ENCODE measurements around the gene PHACTR3.

PHACTR3 gene

GRCh38 chr20:59680148-59680650, 75.9 kb downstream of the PHACTR3 start:
- DNase-seq: no peak
- H3K4me3 ChIP-seq (ENCODE audit: insufficient read depth in 1 of 2, low read depth in 1 of 2, low read length in 2 of 2): no peak overlapping the region
- 62% methylated on average over 6 of the region's 9 CpGs for WGBS

DNA sequence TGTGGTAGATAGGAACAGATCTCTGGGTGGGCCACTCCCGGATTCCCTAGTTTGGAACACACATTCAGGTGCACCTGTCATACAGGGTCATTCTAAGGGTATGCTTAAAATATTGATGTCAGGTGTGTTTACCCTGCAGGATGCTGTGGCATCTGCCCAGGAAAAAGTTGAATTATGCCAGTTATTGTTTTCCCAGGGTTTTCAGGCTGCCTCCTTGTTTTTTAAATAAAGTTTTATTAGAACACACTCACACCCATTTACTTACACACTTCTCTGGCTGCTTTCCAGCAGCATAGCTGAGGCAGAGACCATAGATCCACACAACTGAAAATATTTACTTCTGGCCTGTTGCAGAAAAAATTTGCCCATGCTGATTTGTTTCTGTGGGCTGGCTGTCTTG, 76.5 kb downstream of the PHACTR3 start:
- H3K4me3 ChIP-seq (ENCODE audit: insufficient read depth in 1 of 2, low read depth in 1 of 2, low read length in 2 of 2): no peak overlapping the region

More at GRCh38 chr20:59680148-59680650, 75.9 kb downstream of the PHACTR3 start:
- Histone ChIP-seq H3K27me3 (ENCODE audit: control insufficient read depth in 1 of 2, insufficient read depth in 1 of 2, low read length in 2 of 2) (peaks cover 0 to 42% of the 10 kb centered on the region in 2 experiments), H3K23ac (ENCODE audit: low read length in 2 of 2) (no peak overlapping the region), H2BK120ac (ENCODE audit: low read depth, low read length) (no peak overlapping the region), H3K79me1 (replicated peaks; ENCODE audit: low read length, poor library complexity, severe bottlenecking) (no peaks in the 10 kb centered on the region), H3K9ac (ENCODE audit: low read length) (no peak overlapping the region), H3K36me3 (ENCODE audit: control insufficient read depth in 1 of 2, insufficient read depth in 2 of 2, low read depth in 1 of 2, low read length in 2 of 2) (no peaks in the 10 kb centered on the region), H3K9me3 (ENCODE audit: control insufficient read depth, low read length) (no peaks in the 10 kb centered on the region), H3K4me1 (ENCODE audit: control insufficient read depth, insufficient read depth, low read depth, low read length) (no peaks in the 10 kb centered on the region), H3K27ac (ENCODE audit: low read length, poor library complexity, severe bottlenecking) (no peak overlapping the region), H3K14ac (ENCODE audit: low read length in 2 of 2) (no peak overlapping the region), H2BK5ac (ENCODE audit: low read depth, low read length, poor library complexity, severe bottlenecking) (no peak overlapping the region), H2AFZ (ENCODE audit: low read depth, low read length) (no peak overlapping the region), H4K91ac (ENCODE audit: low read length) (no peak overlapping the region), H3K4ac (ENCODE audit: low read depth in 1 of 2, low read length in 2 of 2) (no peak overlapping the region), H2BK12ac (ENCODE audit: low read length in 2 of 2) (no peak overlapping the region), H3K4me2 (ENCODE audit: low read length, poor library complexity, severe bottlenecking) (no peak overlapping the region), H3K18ac (ENCODE audit: low read depth in 1 of 2, low read length in 2 of 2) (no peak overlapping the region), H2AK5ac (ENCODE audit: low read length, severe bottlenecking) (no peak overlapping the region), H2BK15ac (ENCODE audit: low read depth, poor library complexity, severe bottlenecking) (no peak overlapping the region), H4K8ac (ENCODE audit: low read length) (no peak overlapping the region)

GRCh38 chr20:59682603-59683002, 78.3 kb downstream of the PHACTR3 start:
- Histone ChIP-seq H3K9ac (ENCODE audit: low read length) (no peak overlapping the region), H4K91ac (ENCODE audit: low read length) (no peak overlapping the region), H3K4ac (ENCODE audit: low read depth in 1 of 2, low read length in 2 of 2) (no peak overlapping the region), H4K8ac (ENCODE audit: low read length) (no peak overlapping the region), H2AFZ (ENCODE audit: low read depth, low read length) (no peak overlapping the region), H3K18ac (ENCODE audit: low read depth in 1 of 2, low read length in 2 of 2) (no peak overlapping the region), H3K4me1 (ENCODE audit: control insufficient read depth, insufficient read depth, low read depth, low read length) (no peaks in the 10 kb centered on the region), H3K4me3 (ENCODE audit: insufficient read depth in 1 of 2, low read depth in 1 of 2, low read length in 2 of 2) (no peak overlapping the region), H3K4me2 (ENCODE audit: low read length, poor library complexity, severe bottlenecking) (no peak overlapping the region), H3K27me3 (ENCODE audit: control insufficient read depth in 1 of 2, insufficient read depth in 1 of 2, low read length in 2 of 2) (peaks cover 0 to 21% of the 10 kb centered on the region in 2 experiments), H3K9me3 (ENCODE audit: control insufficient read depth, low read length) (no peaks in the 10 kb centered on the region), H2BK15ac (ENCODE audit: low read depth, poor library complexity, severe bottlenecking) (no peak overlapping the region), H3K27ac (ENCODE audit: low read length, poor library complexity, severe bottlenecking) (no peak overlapping the region), H3K79me1 (replicated peaks; ENCODE audit: low read length, poor library complexity, severe bottlenecking) (no peaks in the 10 kb centered on the region), H3K36me3 (ENCODE audit: control insufficient read depth in 1 of 2, insufficient read depth in 2 of 2, low read depth in 1 of 2, low read length in 2 of 2) (no peaks in the 10 kb centered on the region), H2BK12ac (ENCODE audit: low read length in 2 of 2) (no peak overlapping the region), H3K23ac (ENCODE audit: low read length in 2 of 2) (no peak overlapping the region), H2BK5ac (ENCODE audit: low read depth, low read length, poor library complexity, severe bottlenecking) (no peak overlapping the region), H3K14ac (ENCODE audit: low read length in 2 of 2) (no peak overlapping the region), H2BK120ac (ENCODE audit: low read depth, low read length) (no peak overlapping the region), H2AK5ac (ENCODE audit: low read length, severe bottlenecking) (no peak overlapping the region)
- 73% methylated on average over 10 of the region's 10 CpGs for whole genome bisulfite sequencing
- no peak for DNase-seq

More for the DNA sequence above, 76.5 kb downstream of the PHACTR3 start:
- Histone ChIP-seq H2AFZ (ENCODE audit: low read depth, low read length) (no peak overlapping the region), H3K36me3 (ENCODE audit: control insufficient read depth in 1 of 2, insufficient read depth in 2 of 2, low read depth in 1 of 2, low read length in 2 of 2) (no peaks in the 10 kb centered on the region), H2BK5ac (ENCODE audit: low read depth, low read length, poor library complexity, severe bottlenecking) (no peak overlapping the region), H2BK120ac (ENCODE audit: low read depth, low read length) (no peak overlapping the region), H4K91ac (ENCODE audit: low read length) (no peak overlapping the region), H4K8ac (ENCODE audit: low read length) (no peak overlapping the region), H3K27me3 (ENCODE audit: control insufficient read depth in 1 of 2, insufficient read depth in 1 of 2, low read length in 2 of 2) (peaks cover 0 to 37% of the 10 kb centered on the region in 2 experiments), H2AK5ac (ENCODE audit: low read length, severe bottlenecking) (no peak overlapping the region), H3K79me1 (replicated peaks; ENCODE audit: low read length, poor library complexity, severe bottlenecking) (no peaks in the 10 kb centered on the region), H3K27ac (ENCODE audit: low read length, poor library complexity, severe bottlenecking) (no peak overlapping the region), H3K9ac (ENCODE audit: low read length) (no peak overlapping the region), H3K4ac (ENCODE audit: low read depth in 1 of 2, low read length in 2 of 2) (no peak overlapping the region), H3K4me2 (ENCODE audit: low read length, poor library complexity, severe bottlenecking) (no peak overlapping the region), H3K9me3 (ENCODE audit: control insufficient read depth, low read length) (no peaks in the 10 kb centered on the region), H3K14ac (ENCODE audit: low read length in 2 of 2) (no peak overlapping the region), H2BK15ac (ENCODE audit: low read depth, poor library complexity, severe bottlenecking) (no peak overlapping the region), H3K23ac (ENCODE audit: low read length in 2 of 2) (no peak overlapping the region), H3K4me1 (ENCODE audit: control insufficient read depth, insufficient read depth, low read depth, low read length) (no peaks in the 10 kb centered on the region), H2BK12ac (ENCODE audit: low read length in 2 of 2) (no peak overlapping the region), H3K18ac (ENCODE audit: low read depth in 1 of 2, low read length in 2 of 2) (no peak overlapping the region)
- 100% methylated on average over 1 of the region's 1 CpG for WGBS
- no peak for DNase-seq

- no peak overlapping the region for H2BK5ac ChIP-seq (ENCODE audit: low read depth, low read length, poor library complexity, severe bottlenecking)
- no peak overlapping the region for H4K8ac ChIP-seq (ENCODE audit: low read length)
- H2BK12ac ChIP-seq (ENCODE audit: low read length in 2 of 2): no peak overlapping the region
- WGBS: 68% methylated on average over 5 of the region's 7 CpGs
- H3K4me1 ChIP-seq (ENCODE audit: control insufficient read depth, insufficient read depth, low read depth, low read length): no peaks in the 10 kb centered on the region
- no peak overlapping the region for H3K14ac ChIP-seq (ENCODE audit: low read length in 2 of 2)
- H2AFZ ChIP-seq (ENCODE audit: low read depth, low read length): no peak overlapping the region
- no peak overlapping the region for H3K4ac ChIP-seq (ENCODE audit: low read depth in 1 of 2, low read length in 2 of 2)
- H3K27ac ChIP-seq (ENCODE audit: low read length, poor library complexity, severe bottlenecking): no peak overlapping the region
- H3K4me3 ChIP-seq (ENCODE audit: insufficient read depth in 1 of 2, low read depth in 1 of 2, low read length in 2 of 2): no peak overlapping the region
- no peak overlapping the region for H2AK5ac ChIP-seq (ENCODE audit: low read length, severe bottlenecking)
- peaks cover 0 to 16% of the 10 kb centered on the region in 2 experiments for H3K27me3 ChIP-seq (ENCODE audit: control insufficient read depth in 1 of 2, insufficient read depth in 1 of 2, low read length in 2 of 2)
- H4K91ac ChIP-seq (ENCODE audit: low read length): no peak overlapping the region
- H3K4me2 ChIP-seq (ENCODE audit: low read length, poor library complexity, severe bottlenecking): no peak overlapping the region
- H3K9me3 ChIP-seq (ENCODE audit: control insufficient read depth, low read length): no peaks in the 10 kb centered on the region
- H2BK15ac ChIP-seq (ENCODE audit: low read depth, poor library complexity, severe bottlenecking): no peak overlapping the region
- H3K36me3 ChIP-seq (ENCODE audit: control insufficient read depth in 1 of 2, insufficient read depth in 2 of 2, low read depth in 1 of 2, low read length in 2 of 2): no peaks in the 10 kb centered on the region
- no peaks in the 10 kb centered on the region for H3K79me1 ChIP-seq (replicated peaks; ENCODE audit: low read length, poor library complexity, severe bottlenecking)
- no peak overlapping the region for H3K9ac ChIP-seq (ENCODE audit: low read length)
- no peak overlapping the region for H3K18ac ChIP-seq (ENCODE audit: low read depth in 1 of 2, low read length in 2 of 2)
- no peak for DNase-seq
- no peak overlapping the region for H2BK120ac ChIP-seq (ENCODE audit: low read depth, low read length)
- H3K23ac ChIP-seq (ENCODE audit: low read length in 2 of 2): no peak overlapping the region
These were observed 78.8 kb downstream of the PHACTR3 start for GRCh38 chr20:59683181-59683580.
